Measurements from ENCODE around the gene HGD. TPM values are rescaled to one million over a fixed set of nuclear protein-coding genes. Genes with fewer than 3 reads are reported as not detected.
A peak's percentile ranks its signal among the peaks of the same experiment; 100 is the strongest.

Gene HGD
- total RNA-seq, 2 experiments from 2014 or later = 0.20 to 0.35 TPM

DNA sequence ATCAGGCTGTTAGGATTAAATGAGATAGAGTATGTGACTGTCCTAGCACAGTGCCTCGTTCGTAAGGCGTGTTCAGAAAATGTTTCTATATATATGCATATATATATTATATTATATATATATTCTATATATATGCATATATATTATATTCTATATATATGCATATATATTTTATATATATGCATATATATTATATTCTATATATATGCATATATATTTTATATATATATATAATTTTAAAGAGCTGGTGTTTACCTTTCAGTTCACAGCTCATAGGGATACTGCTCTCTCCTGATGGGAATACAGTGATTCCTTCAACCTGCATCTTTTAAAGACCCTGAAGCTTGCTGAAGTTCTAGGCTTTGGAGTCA, 85.2 kb downstream of the HGD start:
- H3K27ac Mint-ChIP-seq = peak overlapping the region; percentile 92
- H3K4me3 Mint-ChIP-seq = peak overlapping the region; percentile 85
- no peak for DNase-seq
- no peaks in the 10 kb centered on the region for H3K9me3 Mint-ChIP-seq
- H3K4me1 Mint-ChIP-seq = peaks cover 12% of the 10 kb centered on the region
- H3K36me3 Mint-ChIP-seq = peaks cover 10% of the 10 kb centered on the region
- peaks cover 2% of the 10 kb centered on the region for H3K27me3 Mint-ChIP-seq

DNA sequence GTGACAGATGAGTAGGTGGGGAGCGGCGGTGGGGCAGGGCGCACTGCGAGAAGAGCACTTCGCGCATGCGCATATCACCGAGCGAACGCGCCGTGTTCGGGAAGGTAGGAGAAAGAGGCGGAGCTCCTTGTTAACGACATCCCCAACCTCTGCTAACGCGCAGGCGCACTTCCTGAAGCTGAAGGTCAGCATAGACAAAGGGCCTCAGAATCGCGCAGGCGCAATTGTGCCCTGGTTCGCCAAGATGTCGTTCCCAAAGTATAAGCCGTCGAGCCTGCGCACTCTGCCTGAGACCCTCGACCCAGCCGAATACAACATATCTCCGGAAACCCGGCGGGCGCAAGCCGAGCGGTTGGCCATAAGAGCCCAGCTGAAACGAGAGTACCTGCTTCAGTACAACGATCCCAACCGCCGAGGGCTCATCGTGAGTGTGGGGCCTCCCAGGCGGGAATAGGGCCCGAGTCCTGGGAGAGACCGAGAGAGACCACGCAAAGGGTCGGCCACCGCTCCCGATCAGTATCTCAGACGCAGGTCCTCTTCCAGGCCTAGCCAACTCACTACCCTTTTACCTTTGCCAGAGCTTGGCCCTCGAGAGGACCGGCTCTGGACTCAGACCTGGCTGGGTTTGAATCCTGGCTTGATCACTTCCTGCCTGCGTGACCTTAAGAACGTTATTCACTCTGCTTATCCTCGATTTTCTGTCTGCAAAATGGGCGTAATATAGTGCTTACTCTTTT, 85.8 kb downstream of the HGD start, which contains the start of gene NDUFB4:
Gene NDUFB4, plus strand, starts transcription at position 221 of the 737 bp plus-strand sequence. Its CDS starts 24 bp downstream, at position 245.
- DNase-seq = peak; percentile 94
- Mint-ChIP-seq H3K27me3 (peaks cover 2% of the 10 kb centered on the region), H3K27ac (peak within 1 kb of the TSS; percentile 92), H3K36me3 (peaks cover 5% of the 10 kb centered on the region), H3K4me1 (peaks cover 12% of the 10 kb centered on the region), H3K4me3 (peak within 1 kb of the TSS; percentile 85), H3K9me3 (no peaks in the 10 kb centered on the region)

DNA sequence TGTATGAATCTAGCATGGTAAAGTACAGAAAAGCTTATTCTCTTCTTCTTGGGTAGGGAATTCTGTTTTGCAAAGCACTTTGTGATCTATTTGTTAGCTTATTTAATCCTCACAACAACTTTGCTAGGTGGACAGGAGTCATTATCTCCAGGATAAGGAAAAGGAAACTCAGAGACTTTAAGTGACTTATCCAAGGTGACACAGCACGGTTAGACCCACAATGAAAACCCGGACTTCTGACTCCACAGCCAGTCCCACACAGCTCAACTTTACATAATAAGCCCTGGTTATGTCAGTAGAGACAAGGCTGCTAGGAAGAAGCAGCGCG, 86.3 kb downstream of the HGD start:
- no peaks in the 10 kb centered on the region for H3K9me3 Mint-ChIP-seq
- H3K4me3 Mint-ChIP-seq = peak overlapping the region; percentile 85
- H3K4me1 Mint-ChIP-seq = peaks cover 7% of the 10 kb centered on the region

DNA sequence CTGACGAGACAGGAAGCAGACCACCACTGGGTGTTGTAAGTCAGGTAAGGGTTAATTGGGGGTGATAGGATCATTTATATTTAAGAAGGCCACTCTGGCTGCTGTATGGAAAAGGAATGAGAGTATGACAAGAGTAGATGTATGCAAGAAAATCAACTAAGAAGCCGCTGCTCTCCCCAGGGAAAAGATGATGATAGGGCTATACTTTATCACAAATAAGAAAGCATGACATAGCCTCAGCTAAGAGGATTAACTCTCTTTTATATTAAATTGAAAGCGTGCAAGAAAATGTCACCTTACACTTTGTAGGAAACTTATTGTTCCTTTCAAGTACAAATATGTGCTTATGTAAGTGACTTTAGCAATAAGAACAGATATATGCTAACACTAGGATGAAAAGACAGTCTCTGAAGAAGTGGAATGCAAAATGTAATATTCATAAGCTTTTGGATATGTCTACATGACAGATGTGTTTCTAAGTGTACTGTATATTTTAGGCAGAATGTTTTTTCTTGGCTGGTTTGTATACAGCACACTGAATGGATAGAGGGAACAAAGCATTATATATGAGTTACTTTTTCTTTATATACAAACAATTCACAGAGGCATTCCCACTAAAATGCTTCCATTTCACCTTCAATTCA, 94.6 kb downstream of the HGD start:
- H3K36me3 Mint-ChIP-seq = no peaks in the 10 kb centered on the region
- no peak for DNase-seq
- no peak overlapping the region for H3K4me3 Mint-ChIP-seq
- no peaks in the 10 kb centered on the region for H3K27me3 Mint-ChIP-seq
- no peak overlapping the region for H3K27ac Mint-ChIP-seq
- H3K9me3 Mint-ChIP-seq = no peaks in the 10 kb centered on the region
- H3K4me1 Mint-ChIP-seq = no peaks in the 10 kb centered on the region

More for the DNA sequence above, 86.3 kb downstream of the HGD start:
- peaks cover 2% of the 10 kb centered on the region for H3K27me3 Mint-ChIP-seq
- H3K36me3 Mint-ChIP-seq = peaks cover 3% of the 10 kb centered on the region
- DNase-seq = no peak
- peak overlapping the region; percentile 92 for H3K27ac Mint-ChIP-seq

Other genes with a start within 250 kb of the HGD start
- gene FSTL1, start 231.2 kb downstream of the HGD start, total RNA-seq = 1 to 10 TPM; 1.6 to 1.7 TPM
- gene NDUFB4, start 85.9 kb downstream of the HGD start, total RNA-seq = 100 to 1,000 TPM; 120 to 124 TPM
- 10 to 100 TPM; 33.4 to 38.8 TPM for gene RABL3, start 60.3 kb upstream of the HGD start, total RNA-seq
- 10 to 100 TPM; 29.0 to 30.9 TPM for gene GTF2E1, start 60.5 kb upstream of the HGD start, total RNA-seq
- not detected for gene STXBP5L, start 226.0 kb upstream of the HGD start, total RNA-seq

All from activated naive CD8-positive, alpha-beta T cell treated with anti-CD3 and anti-CD28 coated beads for 36 hours (primary cell).